GM23248 (cell line): ENCODE results near the gene SLC29A3. TPM values are rescaled to one million over a fixed set of nuclear protein-coding genes. Genes with fewer than 3 reads are reported as not detected.

Experiments
- DNase-seq: peaks from one replicate; pipeline ENCODE4 v3.0.0-alpha.2; 2015
- H2AFZ ChIP-seq: fragments of 200-600 bp; sonication (generic); 2 replicates; pipeline ENCODE4 v1.6.1; 2016; ENCODE audit warnings: antibody characterized with exemption
- H3F3A ChIP-seq: fragments of 200-600 bp; sonication (generic); 2 replicates; pipeline ENCODE4 v1.6.1; 2016; ENCODE audit warnings: mild to moderate bottlenecking, antibody characterized with exemption, mixed run types; ENCODE audit not compliant: insufficient read depth
- H3K27ac ChIP-seq: fragments of 200-600 bp; sonication (generic); 2 replicates; pipeline ENCODE4 v1.5.1; 2016; ENCODE audit warnings: mild to moderate bottlenecking
- H3K27me3 ChIP-seq: fragments of 200-600 bp; sonication (generic); replicated peaks from 2 replicates; pipeline ENCODE4 v1.6.1; 2016; ENCODE audit warnings: mild to moderate bottlenecking; ENCODE audit not compliant: insufficient read depth
- H3K36me3 ChIP-seq: fragments of 200-600 bp; sonication (generic); 2 replicates; pipeline ENCODE4 v1.6.1; 2016; ENCODE audit warnings: low read depth, mild to moderate bottlenecking
- H3K4me1 ChIP-seq: fragments of 200-600 bp; sonication (generic); 2 replicates; pipeline ENCODE4 v1.6.1; 2016; ENCODE audit warnings: mild to moderate bottlenecking; ENCODE audit not compliant: insufficient read depth
- H3K4me2 ChIP-seq: fragments of 200-600 bp; sonication (generic); one replicate; pipeline ENCODE4 v1.6.1; 2016; ENCODE audit warnings: mild to moderate bottlenecking; ENCODE audit not compliant: unreplicated experiment
- H3K4me3 ChIP-seq: fragments of 200-600 bp; sonication (generic); 2 replicates; pipeline ENCODE4 v1.5.1; 2016; ENCODE audit warnings: mild to moderate bottlenecking
- H3K79me2 ChIP-seq: fragments of 200-600 bp; sonication (generic); 2 replicates; pipeline ENCODE4 v1.6.1; 2016; ENCODE audit warnings: mild to moderate bottlenecking; ENCODE audit not compliant: insufficient read depth
- H3K9ac ChIP-seq: fragments of 200-600 bp; sonication (generic); 2 replicates; pipeline ENCODE4 v1.6.1; 2016; ENCODE audit warnings: mild to moderate bottlenecking
- H3K9me2 ChIP-seq: fragments of 200-600 bp; sonication (generic); 2 replicates; pipeline ENCODE4 v1.6.1; 2016; ENCODE audit warnings: mixed run types, mild to moderate bottlenecking, moderate library complexity; ENCODE audit not compliant: insufficient read depth
- H3K9me3 ChIP-seq: fragments of 200-600 bp; sonication (generic); one replicate; pipeline ENCODE4 v1.6.1; 2017; ENCODE audit warnings: low read depth
- H4K20me1 ChIP-seq: fragments of 200-600 bp; sonication (generic); 2 replicates; pipeline ENCODE4 v1.6.0; 2016; ENCODE audit not compliant: insufficient read depth
- EZH2 ChIP-seq: fragments of 200-600 bp; sonication (generic); IDR thresholded peaks from 2 replicates; pipeline ENCODE4 v1.6.1; 2018; ENCODE audit warnings: antibody characterized with exemption, mild to moderate bottlenecking; ENCODE audit not compliant: insufficient read depth, poor library complexity, severe bottlenecking
- EZH2phosphoT487 ChIP-seq: fragments of 200-600 bp; sonication (generic); IDR thresholded peaks from 2 replicates; pipeline ENCODE4 v1.6.1; 2018; ENCODE audit warnings: antibody characterized with exemption, moderate library complexity, mild to moderate bottlenecking, low read depth; ENCODE audit not compliant: insufficient read depth
- WGBS, 2 experiments: methylation state at CpG; one replicate each; pipeline ENCODE4 v1.1.6; 2015 to 2017; ENCODE audit warnings: low lambda C conversion rate in 2 of 2, low coverage in 1 of 2; ENCODE audit errors: missing lambda C conversion rate in 2 of 2; 5-methylcytosine and 5-hydroxymethylcytosine counted together
- in situ Hi-C: fragments of 300-500 bp; cut with MboI; formaldehyde crosslinking; loops from 2 replicates; pipeline ENCODE4 v1.15.0; 2020
- polyA plus RNA-seq: library from polyadenylated mRNA; unstranded; fragments of >200 nt; fragmentation: Nextera tagmentation; extraction: Ambion mirVana; gene quantifications from 2 replicates; pipeline ENCODE4 v1.2.1, GENCODE V29; 2016
- total RNA-seq: library from RNA; depleted of rRNA; stranded (reverse); fragments of >200 nt; shearing (Covaris generic); gene quantifications from 2 replicates; pipeline ENCODE4 v1.2.3, GENCODE V29; 2014

Gene SLC29A3
- total and polyA plus RNA-seq, 2 experiments from 2014 or later: 1.9 to 7.3 TPM

- no peak for DNase-seq
- H3K4me3 ChIP-seq: no peak overlapping the region
- H3K9ac ChIP-seq: no peak overlapping the region
- no peak overlapping the region for H3K27ac ChIP-seq
- no peak for TF ChIP-seq EZH2
- TF ChIP-seq EZH2phosphoT487: no peak
- H3K9me2 ChIP-seq: no peaks in the 10 kb centered on the region
- no peaks in the 10 kb centered on the region for H3K9me3 ChIP-seq
- no peaks in the 10 kb centered on the region for H3F3A ChIP-seq
- no peaks in the 10 kb centered on the region for H3K36me3 ChIP-seq
- no peak overlapping the region for H2AFZ ChIP-seq
- H3K4me1 ChIP-seq: no peaks in the 10 kb centered on the region
- H3K27me3 ChIP-seq: no peaks in the 10 kb centered on the region
- no peaks in the 10 kb centered on the region for H4K20me1 ChIP-seq
- no peak overlapping the region for H3K4me2 ChIP-seq
- H3K79me2 ChIP-seq: no peaks in the 10 kb centered on the region
- in situ Hi-C loops: no loop called here
- WGBS, 2 experiments: 86 to 89% methylated on average over 12 of the region's 12 CpGs
Observed at GRCh38 chr10:71334221-71334791, 15.2 kb downstream of the SLC29A3 start.

- no peaks in the 10 kb centered on the region for H4K20me1 ChIP-seq
- no peaks in the 10 kb centered on the region for H3K27me3 ChIP-seq
- no peak overlapping the region for H3K4me2 ChIP-seq
- no peak overlapping the region for H3K9ac ChIP-seq
- no peak overlapping the region for H3K27ac ChIP-seq
- H3K79me2 ChIP-seq: no peaks in the 10 kb centered on the region
- TF ChIP-seq EZH2phosphoT487 (no peak), EZH2 (no peak)
- no peaks in the 10 kb centered on the region for H3K4me1 ChIP-seq
- WGBS, 2 experiments: 87 to 89% methylated on average over 15 of the region's 15 CpGs
- no peak for DNase-seq
- no peaks in the 10 kb centered on the region for H3K9me3 ChIP-seq
- no peaks in the 10 kb centered on the region for H3F3A ChIP-seq
- H3K4me3 ChIP-seq: no peak overlapping the region
- no peaks in the 10 kb centered on the region for H3K9me2 ChIP-seq
- no peaks in the 10 kb centered on the region for H3K36me3 ChIP-seq
- in situ Hi-C loops: no loop called here
- H2AFZ ChIP-seq: no peak overlapping the region
Observed at GRCh38 chr10:71335173-71335708, 16.2 kb downstream of the SLC29A3 start.

DNA sequence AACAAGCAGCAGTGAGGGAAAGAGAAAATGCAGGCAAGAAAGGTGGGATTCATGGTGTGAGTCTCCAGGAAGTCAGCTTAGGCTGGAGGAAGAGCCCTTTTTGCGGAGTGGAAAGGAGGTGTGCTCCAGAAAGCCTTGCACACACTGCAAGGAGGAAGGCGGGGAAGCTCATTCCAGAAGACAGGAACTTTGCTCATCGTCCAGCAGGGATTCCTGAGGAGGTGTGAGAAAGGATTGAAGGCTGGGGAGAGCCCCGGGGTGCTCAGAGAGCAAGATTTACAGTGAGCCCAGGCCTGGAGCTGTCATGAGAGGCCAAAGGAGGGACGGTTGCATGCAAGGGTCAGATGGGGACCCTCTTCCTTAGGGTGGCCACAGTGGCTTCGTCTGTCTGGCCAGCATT, 17.6 kb downstream of the SLC29A3 start:
- Histone ChIP-seq H3K79me2 (no peaks in the 10 kb centered on the region), H3K9me3 (no peaks in the 10 kb centered on the region), H3K27ac (no peak overlapping the region), H3K9ac (no peak overlapping the region), H3K4me3 (no peak overlapping the region), H3F3A (no peaks in the 10 kb centered on the region), H3K9me2 (no peaks in the 10 kb centered on the region), H3K36me3 (no peaks in the 10 kb centered on the region), H3K4me1 (no peaks in the 10 kb centered on the region), H3K27me3 (no peaks in the 10 kb centered on the region), H4K20me1 (no peaks in the 10 kb centered on the region), H3K4me2 (no peak overlapping the region), H2AFZ (no peak overlapping the region)
- in situ Hi-C loops: no loop called here
- DNase-seq: no peak
- 81 to 83% methylated on average over 5 to 6 of the region's 6 CpGs for whole genome bisulfite sequencing, 2 experiments
- TF ChIP-seq EZH2phosphoT487: no peak
- no peak for TF ChIP-seq EZH2

DNA sequence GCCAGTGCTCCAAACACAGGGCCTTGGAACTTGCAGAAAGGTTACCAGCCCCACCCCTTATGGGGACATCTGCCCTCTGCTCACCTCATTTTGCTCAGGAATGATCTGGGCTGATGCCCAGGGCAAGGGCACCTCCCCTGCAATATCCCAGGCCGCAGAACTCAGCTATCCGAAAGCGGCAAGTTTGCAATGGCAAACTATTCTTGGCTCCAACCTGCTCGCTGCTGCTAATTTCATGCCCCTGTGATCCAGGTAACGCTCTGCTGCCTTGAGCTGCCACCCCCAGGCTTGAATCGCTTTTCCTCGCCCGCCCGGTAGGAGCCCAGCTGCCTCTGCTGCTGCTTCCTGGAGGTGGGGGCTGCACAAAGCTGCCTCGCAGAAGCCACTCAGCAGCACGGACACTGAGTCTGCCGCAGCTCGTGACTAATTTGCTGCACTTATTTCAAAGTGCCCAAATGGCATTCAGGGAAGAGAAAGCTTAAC, 18.2 kb downstream of the SLC29A3 start:
- no peaks in the 10 kb centered on the region for H3F3A ChIP-seq
- no peak overlapping the region for H3K4me2 ChIP-seq
- H3K27me3 ChIP-seq: no peaks in the 10 kb centered on the region
- no peak overlapping the region for H3K27ac ChIP-seq
- in situ Hi-C loops: no loop called here
- no peak for TF ChIP-seq EZH2
- TF ChIP-seq EZH2phosphoT487: no peak
- no peak overlapping the region for H2AFZ ChIP-seq
- H3K4me1 ChIP-seq: no peaks in the 10 kb centered on the region
- H3K9me2 ChIP-seq: no peaks in the 10 kb centered on the region
- no peaks in the 10 kb centered on the region for H3K9me3 ChIP-seq
- H4K20me1 ChIP-seq: no peaks in the 10 kb centered on the region
- 92 to 95% methylated on average over 13 of the region's 13 CpGs for WGBS, 2 experiments
- H3K9ac ChIP-seq: no peak overlapping the region
- no peaks in the 10 kb centered on the region for H3K79me2 ChIP-seq
- H3K4me3 ChIP-seq: no peak overlapping the region
- no peak for DNase-seq
- no peaks in the 10 kb centered on the region for H3K36me3 ChIP-seq
